Hepatocyte (in vitro differentiated cells): ENCODE measurements around the gene ZFYVE27. TPM values are rescaled to one million over a fixed set of nuclear protein-coding genes. Genes with fewer than 3 reads are reported as not detected.

Experiments
- DNase-seq: peaks from one replicate; pipeline ENCODE4 v3.0.0-alpha.2; 2016; ENCODE audit warnings: low spot score
- H2AFZ ChIP-seq: fragments of 200-600 bp; sonication (generic); 2 replicates; pipeline ENCODE4 v1.6.0; 2016; ENCODE audit warnings: antibody characterized with exemption, mild to moderate bottlenecking
- H3K27ac ChIP-seq: fragments of 200-600 bp; sonication (generic); 2 replicates; pipeline ENCODE4 v1.5.1; 2016; ENCODE audit warnings: mild to moderate bottlenecking
- H3K27me3 ChIP-seq: fragments of 200-600 bp; sonication (generic); 2 replicates; pipeline ENCODE4 v1.6.1; 2016
- H3K36me3 ChIP-seq: fragments of 200-600 bp; sonication (generic); replicated peaks from 2 replicates; pipeline ENCODE4 v1.5.1; 2016; ENCODE audit warnings: low read depth; ENCODE audit not compliant: insufficient read depth
- H3K4me1 ChIP-seq: fragments of 200-600 bp; sonication (generic); 2 replicates; pipeline ENCODE4 v1.5.1; 2016; ENCODE audit warnings: mild to moderate bottlenecking, moderate library complexity; ENCODE audit not compliant: insufficient read depth
- H3K4me2 ChIP-seq: fragments of 200-600 bp; sonication (generic); 2 replicates; pipeline ENCODE4 v1.6.0; 2016
- H3K4me3 ChIP-seq: fragments of 200-600 bp; sonication (generic); 2 replicates; pipeline ENCODE4 v1.5.1; 2016; ENCODE audit warnings: mild to moderate bottlenecking
- H3K79me2 ChIP-seq: fragments of 200-600 bp; sonication (generic); 2 replicates; pipeline ENCODE4 v1.6.0; 2017; ENCODE audit warnings: mild to moderate bottlenecking
- H3K9me2 ChIP-seq: fragments of 200-600 bp; sonication (generic); replicated peaks from 2 replicates; pipeline ENCODE4 v1.6.0; 2017; ENCODE audit warnings: mild to moderate bottlenecking; ENCODE audit not compliant: insufficient read depth
- H3K9me3 ChIP-seq: fragments of 200-600 bp; sonication (generic); 2 replicates; pipeline ENCODE4 v1.5.1; 2016; ENCODE audit warnings: low read depth, mild to moderate bottlenecking
- H4K20me1 ChIP-seq: fragments of 200-600 bp; sonication (generic); 2 replicates; pipeline ENCODE4 v1.6.0; 2016; ENCODE audit warnings: mild to moderate bottlenecking; ENCODE audit not compliant: insufficient read depth, poor library complexity, severe bottlenecking
- CTCF ChIP-seq: fragments of 200-600 bp; sonication (generic); IDR thresholded peaks from 2 replicates; pipeline ENCODE4 v1.5.1; 2016; ENCODE audit warnings: antibody characterized with exemption, mild to moderate bottlenecking; ENCODE audit not compliant: poor library complexity
- EZH2 ChIP-seq: fragments of 200-600 bp; sonication (generic); IDR thresholded peaks from 2 replicates; pipeline ENCODE4 v1.6.1; 2016; ENCODE audit warnings: antibody characterized with exemption, mild to moderate bottlenecking, borderline replicate concordance
- EZH2phosphoT487 ChIP-seq: fragments of 200-600 bp; sonication (generic); IDR thresholded peaks from one replicate; pipeline ENCODE4 v1.6.1; 2018; ENCODE audit warnings: antibody characterized with exemption, mild to moderate bottlenecking, low read depth, moderate library complexity; ENCODE audit not compliant: unreplicated experiment, severe bottlenecking
- WGBS: methylation state at CpG from one replicate; pipeline ENCODE4 v1.1.6; 2016; ENCODE audit warnings: low lambda C conversion rate; ENCODE audit errors: missing lambda C conversion rate; 5-methylcytosine and 5-hydroxymethylcytosine counted together
- polyA plus RNA-seq: library from polyadenylated mRNA; unstranded; fragments of >200 nt; fragmentation: Nextera tagmentation; extraction: Ambion mirVana; gene quantifications from 2 replicates; pipeline ENCODE4 v1.2.1, GENCODE V29; 2016
- total RNA-seq: library from RNA; depleted of rRNA; stranded (reverse); fragments of >200 nt; gene quantifications from 2 replicates; pipeline ENCODE4 v1.2.3, GENCODE V29; 2014

ZFYVE27 gene
- total and polyA plus RNA-seq, 2 experiments from 2014 or later, result 24.9 to 30.3 TPM

- DNase-seq, result no peak
- Histone ChIP-seq H3K4me2 (peak overlapping the region; percentile 87), H3K36me3 (no peaks in the 10 kb centered on the region), H3K27me3 (no peaks in the 10 kb centered on the region), H3K4me1 (peaks cover 41% of the 10 kb centered on the region), H3K4me3 (peak overlapping the region; percentile 33), H2AFZ (peak overlapping the region; percentile 64), H3K9me3 (no peaks in the 10 kb centered on the region), H3K27ac (peak overlapping the region; percentile 97), H3K79me2 (peaks cover 28% of the 10 kb centered on the region), H4K20me1 (no peaks in the 10 kb centered on the region), H3K9me2 (no peaks in the 10 kb centered on the region)
- 51% methylated on average over 8 of the region's 8 CpGs for WGBS
- TF ChIP-seq CTCF (no peak), EZH2 (no peak), EZH2phosphoT487 (no peak)
Observed at GRCh38 chr10:97715259-97715874, 21.6 kb upstream of the ZFYVE27 start.

DNA sequence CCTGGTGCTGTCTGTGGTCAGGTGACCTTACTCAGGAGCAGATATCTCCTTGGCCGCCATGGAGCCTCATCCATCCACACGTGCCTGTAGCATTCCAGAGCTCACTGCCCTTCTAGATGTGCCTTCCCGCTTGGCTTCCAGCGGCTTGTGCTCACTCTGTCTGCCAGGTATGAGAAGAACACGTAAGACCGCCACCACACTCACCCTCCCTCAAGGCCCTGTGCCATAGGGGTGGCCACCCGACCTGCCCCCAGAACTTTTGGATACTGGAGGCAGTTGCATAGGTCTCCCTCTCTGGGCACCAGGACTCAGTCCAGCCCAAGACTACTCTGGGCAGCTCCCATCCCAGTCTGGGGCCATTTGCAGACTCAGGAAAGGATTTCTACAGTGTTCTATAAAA is 19.3 kb upstream of the ZFYVE27 start:
- Histone ChIP-seq H3K4me1 (peaks cover 41% of the 10 kb centered on the region), H3K4me2 (no peak overlapping the region), H4K20me1 (no peaks in the 10 kb centered on the region), H3K4me3 (no peak overlapping the region), H3K79me2 (peaks cover 28% of the 10 kb centered on the region), H3K9me2 (no peaks in the 10 kb centered on the region), H2AFZ (no peak overlapping the region), H3K27me3 (no peaks in the 10 kb centered on the region), H3K36me3 (no peaks in the 10 kb centered on the region), H3K9me3 (no peaks in the 10 kb centered on the region), H3K27ac (peak overlapping the region; percentile 57)
- TF ChIP-seq EZH2phosphoT487, result no peak
- no peak for TF ChIP-seq CTCF
- TF ChIP-seq EZH2, result no peak
- WGBS, result 93% methylated on average over 7 of the region's 7 CpGs
- no peak for DNase-seq

DNA sequence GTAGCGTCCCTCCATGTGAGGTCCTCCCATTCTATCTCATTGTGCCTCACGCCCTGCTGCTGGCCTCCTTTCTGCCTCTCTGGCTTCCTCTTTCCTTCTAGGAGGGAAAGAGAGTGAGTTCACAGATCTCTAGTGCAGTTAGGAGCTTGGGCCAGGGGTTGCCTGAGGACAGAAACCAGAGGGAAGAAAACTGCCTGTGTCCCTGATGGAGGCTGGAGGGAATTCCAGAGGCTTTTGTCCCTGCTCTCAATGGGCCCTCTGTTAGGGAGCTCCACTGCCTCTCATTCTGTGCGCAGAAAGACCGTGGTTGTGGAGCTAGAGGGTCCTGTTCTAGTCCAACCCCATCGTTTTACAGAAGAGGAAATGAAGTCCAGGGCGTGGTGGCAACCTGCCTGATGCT is 18.8 kb upstream of the ZFYVE27 start:
- no peak overlapping the region for H3K4me3 ChIP-seq
- H3K27me3 ChIP-seq, result no peaks in the 10 kb centered on the region
- no peak overlapping the region for H2AFZ ChIP-seq
- H3K36me3 ChIP-seq, result no peaks in the 10 kb centered on the region
- H3K9me2 ChIP-seq, result no peaks in the 10 kb centered on the region
- DNase-seq, result no peak
- H3K4me1 ChIP-seq, result peaks cover 36% of the 10 kb centered on the region
- H3K9me3 ChIP-seq, result no peaks in the 10 kb centered on the region
- H3K4me2 ChIP-seq, result peak overlapping the region; percentile 46
- H4K20me1 ChIP-seq, result no peaks in the 10 kb centered on the region
- H3K27ac ChIP-seq, result peak overlapping the region; percentile 57
- TF ChIP-seq EZH2 (no peak), EZH2phosphoT487 (no peak), CTCF (no peak)
- 92% methylated on average over 6 of the region's 6 CpGs for WGBS
- H3K79me2 ChIP-seq, result peaks cover 28% of the 10 kb centered on the region
